Measurements from ENCODE around the gene ALDH4A1. TPM values are rescaled to one million over a fixed set of nuclear protein-coding genes. Genes with fewer than 3 reads are reported as not detected.

The ALDH4A1 gene
- total RNA-seq = 15.2 and 24.5 TPM in 2 replicates

GRCh38 chr1:18902523-18903290 is at the start of gene ALDH4A1:
Gene ALDH4A1 (minus strand): TSS chr1:18902555. CDS start chr1:18902523, 32 bp downstream.

GRCh38 chr1:18859560-18859959 is 42.8 kb downstream of the ALDH4A1 start, which contains the start of gene TAS1R2:
Gene TAS1R2 (minus strand): TSS chr1:18859660. CDS start chr1:18859660, 0 bp downstream.

Other genes starting within 250 kb of the ALDH4A1 start
- not detected in 2 replicates for gene TAS1R2, start 42.9 kb downstream of the ALDH4A1 start, total RNA-seq
- 4.2 and 11.6 TPM in 2 replicates for gene IFFO2, start 54.1 kb upstream of the ALDH4A1 start, total RNA-seq